AG09319 (cell line): Measurements from ENCODE around the gene TAF1B.

ENCODE experiments used
- DNase-seq: peaks from one replicate; pipeline ENCODE4 v3.0.0-alpha.2; 2010; ENCODE audit warnings: low read depth; ENCODE audit errors: extremely low read depth
- CTCF ChIP-seq: IDR thresholded peaks from 2 replicates; pipeline ENCODE4 v1.5.1; 2011; ENCODE audit warnings: low read depth, mild to moderate bottlenecking, inconsistent platforms, low read length, moderate library complexity

Gene TAF1B

GRCh38 chr2:9877026-9877425 is 33.8 kb downstream of the TAF1B start:
- TF ChIP-seq CTCF = no peak
- no peak for DNase-seq

- no peak for DNase-seq
- TF ChIP-seq CTCF = no peak
These were observed 34.5 kb downstream of the TAF1B start for GRCh38 chr2:9877726-9878125.

- DNase-seq = no peak
- no peak for TF ChIP-seq CTCF
These were observed 36.4 kb downstream of the TAF1B start for GRCh38 chr2:9879455-9880194.

GRCh38 chr2:9883897-9884296 is 40.6 kb downstream of the TAF1B start:
- TF ChIP-seq CTCF = no peak
- DNase-seq = no peak

- TF ChIP-seq CTCF = no peak
- DNase-seq = no peak
These were observed 41.2 kb downstream of the TAF1B start for GRCh38 chr2:9884436-9884835.

- DNase-seq = no peak
- TF ChIP-seq CTCF = no peak
These were observed 41.9 kb downstream of the TAF1B start for GRCh38 chr2:9885036-9885684.

- TF ChIP-seq CTCF = no peak
- no peak for DNase-seq
These were observed 44.2 kb downstream of the TAF1B start for GRCh38 chr2:9887513-9887912.
